ENCODE measurements around the gene TBC1D9. TPM values are rescaled to one million over a fixed set of nuclear protein-coding genes. Genes with fewer than 3 reads are reported as not detected.

The TBC1D9 gene
- total RNA-seq, 2 donors from 2014 or later: 28.6 to 34.2 TPM

DNA sequence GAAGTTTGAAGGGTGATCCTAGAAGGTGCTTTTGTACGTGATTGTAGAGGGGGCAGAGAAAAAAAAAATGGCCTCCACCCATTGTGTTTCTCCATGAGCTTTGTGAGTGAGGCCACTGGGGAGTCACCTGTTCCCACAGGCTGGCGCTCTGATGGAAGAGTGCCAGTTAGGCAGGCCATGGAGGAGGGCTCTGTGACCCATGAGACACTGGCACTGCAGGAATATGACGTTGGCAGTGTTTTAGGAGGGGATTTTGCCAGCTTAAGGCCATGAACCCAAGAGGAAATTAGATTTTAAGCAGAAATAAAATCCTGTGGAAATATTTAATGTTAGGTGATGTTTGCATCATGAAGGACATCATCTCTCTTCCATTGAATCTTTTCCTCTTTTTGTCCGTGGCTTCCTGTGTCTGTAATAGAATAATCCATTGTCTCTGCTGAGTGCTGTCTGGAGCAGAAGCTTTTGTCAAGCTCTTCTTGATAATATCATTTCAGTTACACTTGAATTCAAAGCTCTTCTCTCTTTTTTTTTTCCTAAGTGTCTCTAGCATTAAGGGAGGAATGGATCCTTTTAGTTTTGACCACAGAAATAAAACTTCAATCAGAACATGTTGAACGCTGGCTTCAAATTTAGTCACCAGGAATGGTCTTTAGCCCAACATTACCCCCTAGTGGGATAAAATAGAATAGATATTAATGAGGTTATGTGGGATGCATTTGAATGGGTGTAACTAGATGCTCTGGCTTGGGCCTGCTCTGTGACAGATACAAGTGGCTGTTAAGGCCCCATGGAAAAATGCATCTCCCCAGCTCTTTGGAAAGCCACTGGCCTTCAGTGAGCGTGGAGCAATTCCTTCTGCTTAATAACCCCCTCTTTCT, 146.4 kb downstream of the TBC1D9 start:
- TF ChIP-seq POLR2A (IDR thresholded peaks at IDR 0.05) (no peak), POLR2AphosphoS5 (IDR thresholded peaks at IDR 0.05) (no peak)
- TF ChIP-seq, protein P1, sequence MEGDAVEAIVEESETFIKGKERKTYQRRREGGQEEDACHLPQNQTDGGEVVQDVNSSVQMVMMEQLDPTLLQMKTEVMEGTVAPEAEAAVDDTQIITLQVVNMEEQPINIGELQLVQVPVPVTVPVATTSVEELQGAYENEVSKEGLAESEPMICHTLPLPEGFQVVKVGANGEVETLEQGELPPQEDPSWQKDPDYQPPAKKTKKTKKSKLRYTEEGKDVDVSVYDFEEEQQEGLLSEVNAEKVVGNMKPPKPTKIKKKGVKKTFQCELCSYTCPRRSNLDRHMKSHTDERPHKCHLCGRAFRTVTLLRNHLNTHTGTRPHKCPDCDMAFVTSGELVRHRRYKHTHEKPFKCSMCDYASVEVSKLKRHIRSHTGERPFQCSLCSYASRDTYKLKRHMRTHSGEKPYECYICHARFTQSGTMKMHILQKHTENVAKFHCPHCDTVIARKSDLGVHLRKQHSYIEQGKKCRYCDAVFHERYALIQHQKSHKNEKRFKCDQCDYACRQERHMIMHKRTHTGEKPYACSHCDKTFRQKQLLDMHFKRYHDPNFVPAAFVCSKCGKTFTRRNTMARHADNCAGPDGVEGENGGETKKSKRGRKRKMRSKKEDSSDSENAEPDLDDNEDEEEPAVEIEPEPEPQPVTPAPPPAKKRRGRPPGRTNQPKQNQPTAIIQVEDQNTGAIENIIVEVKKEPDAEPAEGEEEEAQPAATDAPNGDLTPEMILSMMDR (IDR thresholded peaks at IDR 0.05): peak; percentile 10 to 65 (median 62)
- Histone ChIP-seq H3K36me3 (no peaks in the 10 kb centered on the region), H3K4me1 (replicated peaks) (no peaks in the 10 kb centered on the region), H3K27me3 (replicated peaks; ENCODE audit: insufficient read depth) (no peaks in the 10 kb centered on the region), H3K9me3 (no peaks in the 10 kb centered on the region), H3K4me3 (no peak overlapping the region), H3K27ac (no peak overlapping the region)
- WGBS: 37% methylated on average over 6 of the region's 6 CpGs
- no peak for DNase-seq (ENCODE audit: low spot score)
- intact Hi-C loops (cut with DNase I): loop anchor here (5.0 kb wide), 1 partner anchor 252 kb away; no protein-coding TSS in a partner anchor

DNA sequence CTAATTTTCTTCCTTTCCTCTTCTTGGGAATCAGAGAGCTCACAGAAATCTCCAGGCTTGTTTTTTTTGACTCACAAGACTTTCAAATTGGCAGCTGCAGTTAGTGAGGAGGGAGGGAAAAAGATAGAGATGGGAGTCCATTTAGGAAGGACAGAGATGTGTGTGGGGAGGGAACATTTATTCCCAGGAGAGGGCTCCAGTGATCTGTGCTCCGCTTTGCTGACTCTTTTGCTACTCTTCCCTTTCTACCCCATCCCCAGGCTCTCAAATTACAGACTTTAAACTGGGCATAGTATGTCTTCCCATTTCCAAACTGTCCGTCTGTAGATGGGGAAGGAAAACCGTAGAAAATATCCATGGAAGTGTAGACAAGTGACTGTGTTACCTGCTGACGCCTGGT, 148.3 kb downstream of the TBC1D9 start:
- WGBS: 84% methylated on average over 4 of the region's 4 CpGs
- Histone ChIP-seq H3K4me1 (replicated peaks) (no peaks in the 10 kb centered on the region), H3K27ac (no peak overlapping the region), H3K4me3 (no peak overlapping the region), H3K9me3 (no peaks in the 10 kb centered on the region), H3K36me3 (no peaks in the 10 kb centered on the region), H3K27me3 (replicated peaks; ENCODE audit: insufficient read depth) (no peaks in the 10 kb centered on the region)
- DNase-seq (ENCODE audit: low spot score): no peak
- intact Hi-C loops (cut with DNase I): no loop called here
- no peak for TF ChIP-seq POLR2AphosphoS5 (IDR thresholded peaks at IDR 0.05)
- TF ChIP-seq, protein P1 (IDR thresholded peaks at IDR 0.05): no peak
- no peak for TF ChIP-seq POLR2A (IDR thresholded peaks at IDR 0.05)

DNA sequence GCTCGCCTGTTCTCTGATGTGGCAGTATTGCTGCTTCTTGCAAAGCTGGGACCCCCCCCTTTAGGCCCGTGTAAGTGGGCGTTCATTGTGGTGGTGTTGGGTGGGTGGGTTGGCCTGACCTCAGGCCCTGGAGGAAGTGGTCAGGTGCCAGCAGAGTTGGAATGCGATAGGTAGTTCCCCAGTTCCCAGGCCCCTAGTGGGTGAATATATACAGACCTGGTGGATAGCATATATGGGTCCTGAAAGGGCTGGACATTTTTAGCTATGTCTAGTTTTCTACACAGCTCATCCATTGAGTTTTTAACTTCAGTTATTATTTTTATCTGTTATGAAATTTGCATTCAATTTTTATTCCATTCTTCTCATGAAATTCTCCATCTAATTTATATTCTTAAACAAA, 151.6 kb downstream of the TBC1D9 start:
- TF ChIP-seq, protein P1 (IDR thresholded peaks at IDR 0.05): no peak
- TF ChIP-seq POLR2AphosphoS5 (IDR thresholded peaks at IDR 0.05) (no peak), POLR2A (IDR thresholded peaks at IDR 0.05) (no peak)
- Histone ChIP-seq H3K27ac (no peak overlapping the region), H3K4me1 (replicated peaks) (no peaks in the 10 kb centered on the region), H3K9me3 (no peaks in the 10 kb centered on the region), H3K27me3 (replicated peaks; ENCODE audit: insufficient read depth) (no peaks in the 10 kb centered on the region), H3K4me3 (no peak overlapping the region), H3K36me3 (no peaks in the 10 kb centered on the region)
- 83% methylated on average over 4 of the region's 4 CpGs for WGBS
- intact Hi-C loops (cut with DNase I): no loop called here
- DNase-seq (ENCODE audit: low spot score): no peak

DNA sequence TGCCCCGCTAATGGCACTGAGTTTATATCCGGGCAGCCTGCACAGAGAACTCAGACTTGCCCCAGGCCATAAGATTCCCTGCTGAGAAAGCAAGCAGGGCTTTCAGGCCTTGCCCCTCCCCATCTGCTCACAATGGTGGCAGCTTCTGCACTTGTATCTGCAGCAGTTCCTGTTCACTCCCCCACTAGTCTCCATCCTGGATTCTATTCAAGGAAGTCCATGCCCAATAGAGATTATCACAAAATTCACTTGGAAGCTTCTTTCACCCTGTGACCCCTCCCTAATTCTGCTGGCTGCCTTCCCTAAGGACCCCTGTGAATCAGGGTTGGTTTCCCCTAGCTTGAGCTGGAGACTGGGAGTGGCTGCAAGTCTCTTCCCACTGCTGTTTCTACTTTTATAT, 152.9 kb downstream of the TBC1D9 start:
- intact Hi-C loops (cut with DNase I): no loop called here
- TF ChIP-seq, protein P1 (IDR thresholded peaks at IDR 0.05): no peak
- no peak for TF ChIP-seq POLR2AphosphoS5 (IDR thresholded peaks at IDR 0.05)
- no peak for TF ChIP-seq POLR2A (IDR thresholded peaks at IDR 0.05)

DNA sequence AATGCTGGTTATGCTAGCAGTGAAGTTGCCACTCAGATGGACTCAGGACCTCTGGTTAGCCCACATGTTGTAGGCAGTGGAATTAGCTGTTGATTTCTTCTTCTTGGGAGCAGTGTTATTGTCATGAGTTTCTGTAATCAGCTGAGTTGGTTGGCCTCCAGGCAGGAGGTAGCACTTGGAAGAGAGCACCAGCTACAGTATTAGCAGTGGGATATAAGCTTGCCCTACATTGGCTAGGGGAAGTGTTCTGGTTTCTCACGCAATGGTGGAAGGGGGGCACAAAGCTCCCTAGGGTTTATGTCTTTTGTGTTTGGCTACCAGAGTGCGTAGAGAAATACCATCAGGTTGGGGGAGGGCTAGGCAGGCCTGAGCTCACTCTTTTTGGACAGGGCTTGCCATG, 153.5 kb downstream of the TBC1D9 start:
- 96% methylated on average over 2 of the region's 2 CpGs for WGBS
- H3K9me3 ChIP-seq: no peaks in the 10 kb centered on the region
- intact Hi-C loops (cut with DNase I): no loop called here
- H3K4me3 ChIP-seq: no peak overlapping the region
- no peak overlapping the region for H3K27ac ChIP-seq
- TF ChIP-seq, protein P1 (IDR thresholded peaks at IDR 0.05): no peak
- TF ChIP-seq POLR2A (IDR thresholded peaks at IDR 0.05) (no peak), POLR2AphosphoS5 (IDR thresholded peaks at IDR 0.05) (no peak)
- H3K27me3 ChIP-seq (replicated peaks; ENCODE audit: insufficient read depth): no peaks in the 10 kb centered on the region
- H3K36me3 ChIP-seq: no peaks in the 10 kb centered on the region
- H3K4me1 ChIP-seq (replicated peaks): no peaks in the 10 kb centered on the region
- DNase-seq (ENCODE audit: low spot score): no peak

More for the DNA sequence above, 152.9 kb downstream of the TBC1D9 start:
- H3K4me3 ChIP-seq: no peak overlapping the region
- 73% methylated on average over 2 of the region's 2 CpGs for WGBS
- H3K4me1 ChIP-seq (replicated peaks): no peaks in the 10 kb centered on the region
- H3K27me3 ChIP-seq (replicated peaks; ENCODE audit: insufficient read depth): no peaks in the 10 kb centered on the region
- no peaks in the 10 kb centered on the region for H3K36me3 ChIP-seq
- H3K27ac ChIP-seq: no peak overlapping the region
- H3K9me3 ChIP-seq: no peaks in the 10 kb centered on the region
- no peak for DNase-seq (ENCODE audit: low spot score)

Data from prostate gland (tissue), 2 donors.